UCSD-AML1 (cell line): ENCODE data around the gene MTUS2.

Experiments used
- DNase-seq: peaks from one replicate; lab custom pipeline; 2025; ENCODE audit not compliant: unreplicated experiment; lab: John Stamatoyannopoulos, UW

Gene MTUS2

GRCh38 chr13:29515372-29515771 lies 695.2 kb downstream of the MTUS2 start:
- no peak for DNase-seq

GRCh38 chr13:29516012-29516411 lies 695.9 kb downstream of the MTUS2 start:
- no peak for DNase-seq

- DNase-seq: no peak
Measured at GRCh38 chr13:29516880-29517279, 696.7 kb downstream of the MTUS2 start.

GRCh38 chr13:29519921-29520320 lies 699.8 kb downstream of the MTUS2 start:
- no peak for DNase-seq

- DNase-seq: no peak
Measured at GRCh38 chr13:29520671-29521070, 700.5 kb downstream of the MTUS2 start.

GRCh38 chr13:29521336-29521735 lies 701.2 kb downstream of the MTUS2 start:
- no peak for DNase-seq

- no peak for DNase-seq
Measured at GRCh38 chr13:29522044-29522685, 702.0 kb downstream of the MTUS2 start.

GRCh38 chr13:29523199-29523961 lies 703.2 kb downstream of the MTUS2 start:
- no peak for DNase-seq

GRCh38 chr13:29524176-29524575 lies 704.0 kb downstream of the MTUS2 start:
- DNase-seq: no peak

- no peak for DNase-seq
Measured at GRCh38 chr13:29524641-29525040, 704.5 kb downstream of the MTUS2 start.

- DNase-seq: no peak
Measured at GRCh38 chr13:29525757-29526156, 705.6 kb downstream of the MTUS2 start.

GRCh38 chr13:29526741-29527140 lies 706.6 kb downstream of the MTUS2 start:
- DNase-seq: no peak

- DNase-seq: no peak
Measured at GRCh38 chr13:29527511-29527910, 707.4 kb downstream of the MTUS2 start.

GRCh38 chr13:29527916-29528315 lies 707.8 kb downstream of the MTUS2 start:
- no peak for DNase-seq

GRCh38 chr13:29529754-29530153 lies 709.6 kb downstream of the MTUS2 start:
- no peak for DNase-seq

- no peak for DNase-seq
Measured at GRCh38 chr13:29530901-29531300, 710.8 kb downstream of the MTUS2 start.

- DNase-seq: no peak
Measured at GRCh38 chr13:29532116-29532515, 712.0 kb downstream of the MTUS2 start.

- no peak for DNase-seq
Measured at GRCh38 chr13:29532821-29533220, 712.7 kb downstream of the MTUS2 start.

GRCh38 chr13:29534083-29534482 lies 713.9 kb downstream of the MTUS2 start:
- no peak for DNase-seq

GRCh38 chr13:29535663-29536655 lies 715.8 kb downstream of the MTUS2 start:
- DNase-seq: no peak

GRCh38 chr13:29536853-29537252 lies 716.7 kb downstream of the MTUS2 start:
- no peak for DNase-seq
